C4-2B (cell line): Measurements from ENCODE around the gene MBNL3.

Experiments
- CTCF ChIP-seq: fragments of 450-650 bp; conservative IDR thresholded peaks from 2 replicates; pipeline ENCODE4 v1.5.1; 2017; ENCODE audit warnings: mild to moderate bottlenecking
- ZFX ChIP-seq: fragments of 450-650 bp; IDR thresholded peaks from 2 replicates; pipeline ENCODE4 v1.6.1; 2017

GRCh38 chrX:132489578-132490419 is 961 bp upstream of the MBNL3 start:
- no peak for TF ChIP-seq CTCF
- TF ChIP-seq ZFX, result no peak
